ENCODE data around the gene HES5. TPM values are rescaled to one million over a fixed set of nuclear protein-coding genes. Genes with fewer than 3 reads are reported as not detected.

HES5 gene
- polyA plus RNA-seq, 2 of the 4 experiments (the other 2 are of a cell fraction) = not detected

DNA sequence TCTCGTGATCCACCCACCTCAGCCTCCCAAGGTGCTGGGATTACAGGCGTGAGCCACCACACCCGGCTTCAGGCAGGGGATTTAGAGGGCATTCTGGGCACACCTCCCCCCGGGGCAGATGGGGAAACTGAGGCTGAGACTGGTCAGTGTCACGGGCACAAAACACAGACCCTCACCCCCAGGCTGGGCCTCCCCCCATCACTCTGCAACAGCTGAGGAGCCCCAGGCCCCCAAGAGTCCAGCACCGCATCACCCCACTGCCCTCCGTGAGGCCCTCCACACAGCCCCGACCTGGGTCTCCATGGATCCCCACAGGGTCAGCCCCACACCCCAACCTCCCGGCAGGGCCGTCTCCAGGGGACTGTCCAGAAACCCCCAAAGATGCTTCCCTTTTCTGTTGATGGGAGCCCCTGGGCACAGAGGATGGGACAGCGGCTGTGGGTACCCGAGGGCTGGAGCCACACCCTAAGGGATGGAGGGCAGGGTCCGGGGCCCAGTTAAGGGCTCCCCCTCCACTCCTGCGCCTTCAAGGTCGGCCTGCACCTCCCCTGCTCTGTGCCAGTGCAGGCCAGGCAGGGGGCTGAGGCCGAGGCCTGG, 37.1 kb upstream of the HES5 start:
- ChIA-PET CTCF (no interaction called here), POLR2A (no interaction called here)
- ATAC-seq = no peak
- no peak for DNase-seq (ENCODE audit: low read depth in 1 of 2, low spot score in 1 of 2)
- no peak overlapping the region for H3K4me3 ChIP-seq
- TF ChIP-seq NPAS2 (CRISPR knock-in tag; IDR thresholded peaks at IDR 0.05; ENCODE audit: borderline replicate concordance) = no peak
- 77% methylated on average over 7 of the region's 16 CpGs for WGBS (ENCODE audit: missing lambda C conversion rate)
- H3K4me2 ChIP-seq = no peak overlapping the region
- no peaks in the 10 kb centered on the region for H3K9me3 ChIP-seq
- H3K27ac ChIP-seq = no peak overlapping the region
- FAIRE-seq = no peak
- H3K4me1 ChIP-seq = no peaks in the 10 kb centered on the region

GRCh38 chr1:2566101-2567045, 36.3 kb upstream of the HES5 start:
- H3K4me2 ChIP-seq = no peak overlapping the region
- no peaks in the 10 kb centered on the region for H3K9me3 ChIP-seq
- ATAC-seq (no peak), FAIRE-seq (no peak), DNase-seq (ENCODE audit: low read depth in 1 of 2, low spot score in 1 of 2) (no peak)
- CTCF ChIA-PET = no interaction called here
- no peak overlapping the region for H3K4me3 ChIP-seq
- no peaks in the 10 kb centered on the region for H3K4me1 ChIP-seq
- 67% methylated on average over 28 of the region's 34 CpGs for WGBS (ENCODE audit: missing lambda C conversion rate)
- no peak overlapping the region for H3K27ac ChIP-seq
- POLR2A ChIA-PET = no interaction called here
- TF ChIP-seq NPAS2 (CRISPR knock-in tag; IDR thresholded peaks at IDR 0.05; ENCODE audit: borderline replicate concordance) = no peak
- peak; percentile 65 for TF ChIP-seq ZC3H11A (IDR thresholded peaks at IDR 0.05)

DNA sequence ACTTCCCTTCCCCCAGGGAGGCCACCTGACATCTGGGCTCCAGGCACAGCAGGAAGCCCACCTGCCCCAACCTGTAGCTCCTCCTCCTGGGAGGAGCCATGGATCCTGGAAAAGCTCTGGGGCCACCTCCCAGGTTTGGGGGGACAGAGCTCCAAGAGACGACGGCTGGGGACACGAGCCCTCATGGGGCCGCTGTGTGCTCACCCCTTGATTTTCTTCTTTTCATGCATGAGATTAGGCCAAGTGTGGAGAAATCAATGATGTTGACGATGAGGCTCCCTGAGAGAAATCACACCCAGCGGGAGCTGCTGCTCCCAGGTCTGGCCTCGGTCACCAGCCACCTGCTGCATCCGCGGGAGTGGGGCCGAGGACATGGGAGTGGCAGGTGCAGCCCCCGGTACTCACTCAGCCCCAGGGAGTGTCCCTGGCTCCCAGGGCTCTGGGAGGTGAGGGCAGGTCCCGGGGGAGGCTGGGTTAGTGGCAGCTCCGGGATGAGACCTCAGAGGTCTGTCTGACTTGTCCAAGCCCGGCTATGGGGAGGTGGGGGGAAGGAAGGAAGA, 34.8 kb upstream of the HES5 start:
- no peak overlapping the region for H3K4me2 ChIP-seq
- no peak for ATAC-seq
- POLR2A ChIA-PET = no interaction called here
- WGBS (ENCODE audit: missing lambda C conversion rate) = 39% methylated on average over 11 of the region's 14 CpGs
- H3K4me3 ChIP-seq = no peak overlapping the region
- no peak for DNase-seq (ENCODE audit: low read depth in 1 of 2, low spot score in 1 of 2)
- no peak overlapping the region for H3K27ac ChIP-seq
- no peak for FAIRE-seq
- TF ChIP-seq, protein P1, sequence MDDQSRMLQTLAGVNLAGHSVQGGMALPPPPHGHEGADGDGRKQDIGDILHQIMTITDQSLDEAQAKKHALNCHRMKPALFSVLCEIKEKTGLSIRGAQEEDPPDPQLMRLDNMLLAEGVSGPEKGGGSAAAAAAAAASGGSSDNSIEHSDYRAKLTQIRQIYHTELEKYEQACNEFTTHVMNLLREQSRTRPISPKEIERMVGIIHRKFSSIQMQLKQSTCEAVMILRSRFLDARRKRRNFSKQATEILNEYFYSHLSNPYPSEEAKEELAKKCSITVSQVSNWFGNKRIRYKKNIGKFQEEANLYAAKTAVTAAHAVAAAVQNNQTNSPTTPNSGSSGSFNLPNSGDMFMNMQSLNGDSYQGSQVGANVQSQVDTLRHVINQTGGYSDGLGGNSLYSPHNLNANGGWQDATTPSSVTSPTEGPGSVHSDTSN (IDR thresholded peaks at IDR 0.05) = no peak
- no peak for TF ChIP-seq SMC3 (IDR thresholded peaks at IDR 0.05)
- no peak for TF ChIP-seq EP300 (IDR thresholded peaks at IDR 0.05)
- no peak for TF ChIP-seq MAFK (IDR thresholded peaks at IDR 0.05; ENCODE audit: partially characterized antibody)
- TF ChIP-seq POLR2A (IDR thresholded peaks at IDR 0.05; ENCODE audit: low read length) = no peak
- no peak for TF ChIP-seq NFE2L2 (conservative IDR thresholded peaks at IDR 0.05; ENCODE audit: low read length)
- no peak for TF ChIP-seq FOSL2 (IDR thresholded peaks at IDR 0.05)
- no peak for TF ChIP-seq FOSL2 (CRISPR knock-in tag; IDR thresholded peaks at IDR 0.05)
- TF ChIP-seq ZFP36 (IDR thresholded peaks at IDR 0.05; ENCODE audit: borderline replicate concordance, partially characterized antibody) = no peak
- TF ChIP-seq RNF2 (IDR thresholded peaks at IDR 0.05; ENCODE audit: borderline replicate concordance, low read depth) = no peak
- TF ChIP-seq ZNF302 (CRISPR knock-in tag; IDR thresholded peaks at IDR 0.05) = no peak
- TF ChIP-seq ESRRA (IDR thresholded peaks at IDR 0.05; ENCODE audit: borderline replicate concordance, low read length) = no peak
- no peak for TF ChIP-seq CHD4 (IDR thresholded peaks at IDR 0.05; ENCODE audit: borderline replicate concordance)
- TF ChIP-seq MAX (IDR thresholded peaks at IDR 0.05) = no peak
- no peak for TF ChIP-seq HOXB5 (CRISPR knock-in tag; IDR thresholded peaks at IDR 0.05)
- no peak for TF ChIP-seq CBX2 (IDR thresholded peaks at IDR 0.05; ENCODE audit: borderline replicate concordance, low read depth)
- TF ChIP-seq, protein P2, sequence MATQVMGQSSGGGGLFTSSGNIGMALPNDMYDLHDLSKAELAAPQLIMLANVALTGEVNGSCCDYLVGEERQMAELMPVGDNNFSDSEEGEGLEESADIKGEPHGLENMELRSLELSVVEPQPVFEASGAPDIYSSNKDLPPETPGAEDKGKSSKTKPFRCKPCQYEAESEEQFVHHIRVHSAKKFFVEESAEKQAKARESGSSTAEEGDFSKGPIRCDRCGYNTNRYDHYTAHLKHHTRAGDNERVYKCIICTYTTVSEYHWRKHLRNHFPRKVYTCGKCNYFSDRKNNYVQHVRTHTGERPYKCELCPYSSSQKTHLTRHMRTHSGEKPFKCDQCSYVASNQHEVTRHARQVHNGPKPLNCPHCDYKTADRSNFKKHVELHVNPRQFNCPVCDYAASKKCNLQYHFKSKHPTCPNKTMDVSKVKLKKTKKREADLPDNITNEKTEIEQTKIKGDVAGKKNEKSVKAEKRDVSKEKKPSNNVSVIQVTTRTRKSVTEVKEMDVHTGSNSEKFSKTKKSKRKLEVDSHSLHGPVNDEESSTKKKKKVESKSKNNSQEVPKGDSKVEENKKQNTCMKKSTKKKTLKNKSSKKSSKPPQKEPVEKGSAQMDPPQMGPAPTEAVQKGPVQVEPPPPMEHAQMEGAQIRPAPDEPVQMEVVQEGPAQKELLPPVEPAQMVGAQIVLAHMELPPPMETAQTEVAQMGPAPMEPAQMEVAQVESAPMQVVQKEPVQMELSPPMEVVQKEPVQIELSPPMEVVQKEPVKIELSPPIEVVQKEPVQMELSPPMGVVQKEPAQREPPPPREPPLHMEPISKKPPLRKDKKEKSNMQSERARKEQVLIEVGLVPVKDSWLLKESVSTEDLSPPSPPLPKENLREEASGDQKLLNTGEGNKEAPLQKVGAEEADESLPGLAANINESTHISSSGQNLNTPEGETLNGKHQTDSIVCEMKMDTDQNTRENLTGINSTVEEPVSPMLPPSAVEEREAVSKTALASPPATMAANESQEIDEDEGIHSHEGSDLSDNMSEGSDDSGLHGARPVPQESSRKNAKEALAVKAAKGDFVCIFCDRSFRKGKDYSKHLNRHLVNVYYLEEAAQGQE (IDR thresholded peaks at IDR 0.05) = no peak
- no peak for TF ChIP-seq MAZ (IDR thresholded peaks at IDR 0.05; ENCODE audit: borderline replicate concordance, low read depth, low read length)
- no peak for TF ChIP-seq KDM5A (IDR thresholded peaks at IDR 0.05)
- no peak for TF ChIP-seq HDAC2 (IDR thresholded peaks at IDR 0.05)
- no peak for TF ChIP-seq KDM1A (IDR thresholded peaks at IDR 0.05; ENCODE audit: low read depth)
- H3K9me3 ChIP-seq = no peaks in the 10 kb centered on the region
- no peaks in the 10 kb centered on the region for H3K4me1 ChIP-seq
- CTCF ChIA-PET = no interaction called here
